ENCODE data around the gene SLBP. TPM values are rescaled to one million over a fixed set of nuclear protein-coding genes. Genes with fewer than 3 reads are reported as not detected.

Gene SLBP
- total and polyA plus RNA-seq, 12 donors: 19.0 to 81.0 (median 38.1) TPM

DNA sequence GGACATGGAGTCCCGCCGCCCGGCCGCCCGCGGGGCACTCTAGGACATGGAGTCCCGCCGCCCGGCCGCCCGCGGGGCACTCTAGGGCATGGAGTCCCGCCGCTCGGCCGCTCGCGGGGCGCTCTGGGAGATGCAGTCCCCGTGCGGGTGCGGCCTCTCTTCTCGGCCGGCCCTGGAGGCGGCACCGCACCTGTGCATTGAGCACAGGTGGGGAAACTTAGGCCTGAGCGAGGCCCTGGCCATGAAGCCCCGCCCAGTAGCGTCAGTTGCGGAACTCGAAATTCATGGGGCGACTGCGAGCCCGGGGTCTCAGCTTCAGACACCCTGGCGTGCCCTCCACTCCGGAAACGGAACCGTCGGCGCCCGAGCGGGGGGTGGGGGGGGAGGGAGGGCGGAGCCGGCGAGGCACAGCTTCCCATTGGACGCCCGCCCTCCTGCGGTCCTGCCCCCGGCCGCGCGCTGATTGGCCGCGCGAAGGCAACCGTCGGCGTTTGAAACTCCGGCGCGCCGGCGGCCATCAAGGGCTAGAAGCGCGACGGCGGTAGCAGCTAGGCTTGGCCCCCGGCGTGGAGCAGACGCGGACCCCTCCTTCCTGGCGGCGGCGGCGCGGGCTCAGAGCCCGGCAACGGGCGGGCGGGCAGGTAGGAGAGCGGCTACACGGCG, 9.0 kb upstream of the SLBP start, which contains the start of the genes TACC3 and TMEM129:
Gene TACC3, plus strand, starts transcription at position 519 of the 663 bp plus-strand sequence. CDS start 1,901 bp downstream, outside the sequence.
Gene TMEM129, minus strand, starts transcription at position 321 of the 663 bp plus-strand sequence. CDS start 486 bp downstream, outside the sequence.
- Histone ChIP-seq H3K27me3 (no peaks in the 10 kb centered on the region), H3K36me3 (replicated peaks in 1 of 2) (peaks cover 0 to 11% of the 10 kb centered on the region in 2 donors), H3K4me3 (peak within 1 kb of the TSS; percentile 31 to 66 (median 51)), H3K27ac (peak within 1 kb of the TSS; percentile 90 to 96 (median 93)), H3K9me3 (replicated peaks in 1 of 3) (no peaks in the 10 kb centered on the region), H3K4me1 (replicated peaks in 1 of 2) (peaks cover 16 to 33% of the 10 kb centered on the region in 2 donors)
- TF ChIP-seq POLR2A (IDR thresholded peaks at IDR 0.05) (peak; percentile 10 to 66), CTCF (IDR thresholded peaks at IDR 0.05) (no peak)
- intact Hi-C loops (cut with DNase I): no loop called here
- DNase-seq: peak; percentile 89 to 97 (median 93)
- WGBS, 4 donors: 0% methylated on average over 14 to 74 of the region's 83 CpGs; no CpG with 5 or more reads in 1 of the 4 donors

DNA sequence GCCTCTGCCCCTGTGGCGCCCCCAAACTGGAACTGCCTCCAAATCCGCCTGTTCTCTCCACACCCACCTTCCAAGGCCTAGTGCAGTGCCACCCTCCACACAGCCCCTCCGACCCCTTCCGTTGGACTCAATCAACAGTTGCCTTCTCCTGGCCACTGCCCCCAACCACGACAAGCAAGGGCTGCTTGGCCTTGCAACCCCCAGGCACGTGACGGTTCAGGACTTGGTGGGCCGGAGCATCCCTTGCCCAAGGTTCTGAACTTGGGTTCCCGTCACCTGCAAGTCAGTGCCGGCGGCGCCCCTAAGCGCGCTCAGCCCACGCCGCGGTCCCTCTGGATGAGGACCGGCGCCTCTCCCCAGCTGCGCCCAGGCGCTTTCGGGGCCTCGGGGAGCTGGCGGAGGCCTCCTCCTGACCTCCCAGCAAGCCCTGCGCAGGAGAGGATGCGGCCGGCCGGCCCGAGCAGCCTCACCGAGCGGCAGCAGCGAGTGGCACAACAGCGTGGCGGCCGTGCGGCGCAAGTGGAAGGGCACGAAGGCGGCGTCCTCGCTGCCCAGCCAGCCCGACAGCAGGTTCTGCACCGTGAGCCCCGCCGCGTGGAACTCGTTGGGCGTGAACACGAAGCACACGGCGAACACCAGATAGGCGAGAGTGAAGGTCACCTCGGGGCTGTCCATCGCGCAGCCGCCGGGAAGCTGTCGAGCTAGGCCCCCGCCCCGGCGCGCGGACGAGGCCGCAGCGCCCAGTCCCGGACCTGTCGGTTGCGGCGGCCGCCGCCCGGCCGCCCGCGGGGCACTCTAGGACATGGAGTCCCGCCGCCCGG, 8.3 kb upstream of the SLBP start:
- Histone ChIP-seq H3K4me3 (peak overlapping the region; percentile 31 to 66 (median 51)), H3K9me3 (replicated peaks in 1 of 3) (no peaks in the 10 kb centered on the region), H3K27ac (peak overlapping the region; percentile 90 to 96 (median 93)), H3K27me3 (no peaks in the 10 kb centered on the region), H3K4me1 (replicated peaks in 1 of 2) (peaks cover 16 to 34% of the 10 kb centered on the region in 2 donors), H3K36me3 (replicated peaks in 1 of 2) (peaks cover 0 to 11% of the 10 kb centered on the region in 2 donors)
- peak; percentile 58 to 75 (median 60) for DNase-seq
- intact Hi-C loops (cut with DNase I): no loop called here
- no peak for TF ChIP-seq CTCF (IDR thresholded peaks at IDR 0.05)
- TF ChIP-seq POLR2A (IDR thresholded peaks at IDR 0.05): peak in 1 of 2 donors; percentile 32
- WGBS, 4 donors: 1 to 42% (median 12%) methylated on average over 2 to 79 of the region's 79 CpGs

DNA sequence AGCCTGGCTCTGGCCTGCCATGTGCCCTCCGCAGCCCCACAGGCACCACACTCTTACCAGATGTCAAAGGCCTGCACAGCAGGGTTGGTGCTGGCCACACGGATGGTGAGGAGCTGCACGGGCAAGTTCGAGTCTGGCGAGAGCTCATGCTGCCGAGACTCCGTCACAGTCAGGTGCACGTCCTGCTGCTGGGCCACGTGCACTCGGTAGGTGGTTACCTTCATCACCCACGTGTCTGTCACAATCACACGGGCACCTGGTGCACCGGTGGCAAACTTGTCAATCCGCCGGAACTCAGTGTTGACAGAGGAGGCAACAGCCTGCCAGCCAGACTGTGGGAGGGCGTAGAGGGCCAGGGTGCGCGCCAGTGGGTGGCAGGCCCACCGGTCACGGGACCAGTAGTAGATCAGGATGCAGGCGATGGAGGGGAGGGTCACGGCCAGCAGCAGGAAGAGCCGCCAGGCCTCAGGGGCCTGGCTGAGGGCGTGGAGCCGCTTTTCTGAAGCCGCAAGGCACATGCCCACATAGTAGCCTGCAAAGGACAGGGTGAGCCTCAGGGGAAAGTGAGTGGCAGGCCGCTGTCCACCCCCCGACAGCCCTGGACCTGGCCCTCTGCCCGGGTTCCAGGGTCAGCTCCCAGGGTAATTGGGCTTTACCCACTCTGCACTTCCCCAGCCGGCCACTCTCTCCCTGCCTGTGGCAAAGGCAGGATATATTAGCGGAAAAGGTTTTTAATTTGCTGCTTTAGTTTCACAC, 6.2 kb upstream of the SLBP start:
- peaks cover 23 to 55% of the 10 kb centered on the region in 2 donors for H3K4me1 ChIP-seq (replicated peaks in 1 of 2)
- peak in 4 of 7 donors; percentile 40 to 72 (median 69) for DNase-seq
- WGBS, 4 donors: 64 to 74% (median 70%) methylated on average over 7 to 31 of the region's 31 CpGs
- H3K36me3 ChIP-seq (replicated peaks in 1 of 2): peaks cover 0 to 11% of the 10 kb centered on the region in 2 donors
- no peaks in the 10 kb centered on the region for H3K27me3 ChIP-seq
- H3K9me3 ChIP-seq (replicated peaks in 1 of 3): no peaks in the 10 kb centered on the region
- no peak overlapping the region for H3K4me3 ChIP-seq
- H3K27ac ChIP-seq: peak overlapping the region in 2 of 5 donors; percentile 23 to 40
- intact Hi-C loops (cut with DNase I): no loop called here
- TF ChIP-seq CTCF (IDR thresholded peaks at IDR 0.05): no peak
- peak in 1 of 2 donors; percentile 8 for TF ChIP-seq POLR2A (IDR thresholded peaks at IDR 0.05)

Measured in adrenal gland (tissue), 12 donors.